Measurements from ENCODE around the gene PLIN1.

PLIN1 gene

GRCh38 chr15:89625716-89626115 is 53.5 kb downstream of the PLIN1 start:
- no peak for DNase-seq

GRCh38 chr15:89623165-89623564 is 56.0 kb downstream of the PLIN1 start:
- DNase-seq, result no peak

- DNase-seq, result no peak
These were observed 57.6 kb downstream of the PLIN1 start for GRCh38 chr15:89621547-89621946.

- no peak for DNase-seq
These were observed 62.9 kb downstream of the PLIN1 start for GRCh38 chr15:89616228-89616627.

- DNase-seq, result no peak
These were observed 64.0 kb downstream of the PLIN1 start for GRCh38 chr15:89615135-89615534.
